HFFc6 (cell line): ENCODE data around the gene DOCK11. TPM values are rescaled to one million over a fixed set of nuclear protein-coding genes. Genes with fewer than 3 reads are reported as not detected.

Source experiments
- DNase-seq: peaks from one replicate; pipeline ENCODE4 v3.0.0-alpha.2; 2018
- H3K27ac Mint-ChIP-seq: 2 replicates; pipeline ENCODE4 v1.8.0; 2020; ENCODE audit warnings: mild to moderate bottlenecking, mixed read lengths
- H3K27me3 Mint-ChIP-seq: 2 replicates; pipeline ENCODE4 v1.8.0; 2021; ENCODE audit warnings: mild to moderate bottlenecking, moderate library complexity, mixed read lengths; ENCODE audit not compliant: insufficient read depth
- H3K36me3 Mint-ChIP-seq: 2 replicates; pipeline ENCODE4 v1.8.0; 2021; ENCODE audit warnings: low read depth, mixed read lengths
- H3K4me1 Mint-ChIP-seq: 2 replicates; pipeline ENCODE4 v1.8.0; 2020; ENCODE audit warnings: low read depth, mixed read lengths
- H3K4me3 Mint-ChIP-seq: 2 replicates; pipeline ENCODE4 v1.8.0; 2020; ENCODE audit warnings: mild to moderate bottlenecking, moderate library complexity, mixed read lengths
- H3K9me3 Mint-ChIP-seq: 2 replicates; pipeline ENCODE4 v1.8.0; 2020; ENCODE audit warnings: mild to moderate bottlenecking, mixed read lengths
- CTCF ChIP-seq: fragments of 200-600 bp; sonication (generic); IDR thresholded peaks from 2 replicates; pipeline ENCODE4 v1.5.0; 2021; ENCODE audit warnings: antibody characterized with exemption, mild to moderate bottlenecking
- total RNA-seq, 6 experiments: library from RNA; stranded (reverse); fragmentation: NEBNext Ultra II Directional; extraction: Animal tissue kit (Norgen Biotek cat#: 25700); gene quantifications; 2 replicates in 1 of 6; 3 replicates in 5 of 6; pipeline ENCODE4 v1.2.3, GENCODE V29; 2021

The DOCK11 gene
- total RNA-seq, 6 experiments from 2014 or later: 16.2 to 18.2 (median 17.7) TPM

- Mint-ChIP-seq H3K27me3 (no peaks in the 10 kb centered on the region; the same call in 1 of the 2 replicates), H3K4me1 (peaks cover 51% of the 10 kb centered on the region), H3K27ac (peak overlapping the region; percentile 94), H3K9me3 (no peaks in the 10 kb centered on the region), H3K36me3 (no peaks in the 10 kb centered on the region), H3K4me3 (peak overlapping the region; percentile 58)
- DNase-seq: peak; percentile 65
- TF ChIP-seq CTCF: no peak
These were observed 24.9 kb downstream of the DOCK11 start for GRCh38 chrX:118520216-118521206.

DNA sequence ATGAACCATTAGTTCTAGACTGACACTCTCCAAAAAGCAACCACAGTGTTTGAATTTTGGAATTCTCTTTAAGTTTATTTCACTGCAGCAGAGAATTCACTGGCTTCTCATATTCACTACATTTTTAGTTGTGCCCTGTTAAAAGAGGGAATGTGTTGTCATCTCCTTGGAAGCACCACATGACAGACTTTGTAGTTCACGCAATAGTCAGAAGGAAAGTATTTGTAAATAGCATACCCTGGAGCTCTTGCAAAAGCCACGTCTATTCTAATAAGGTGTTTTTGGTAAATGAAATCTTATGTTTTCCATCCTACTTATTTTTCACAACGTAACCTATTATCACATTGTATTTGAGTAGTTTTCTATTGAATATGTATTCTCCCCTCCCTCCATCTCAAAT, 25.8 kb downstream of the DOCK11 start:
- no peaks in the 10 kb centered on the region; the same call in 1 of the 2 replicates for H3K27me3 Mint-ChIP-seq
- H3K9me3 Mint-ChIP-seq: no peaks in the 10 kb centered on the region
- H3K4me1 Mint-ChIP-seq: peaks cover 58% of the 10 kb centered on the region
- no peak for TF ChIP-seq CTCF
- H3K4me3 Mint-ChIP-seq: peak overlapping the region; percentile 58; the same call in 1 of the 2 replicates
- H3K27ac Mint-ChIP-seq: peak overlapping the region; percentile 94
- peak; percentile 74 for DNase-seq
- no peaks in the 10 kb centered on the region for H3K36me3 Mint-ChIP-seq

GRCh38 chrX:118522230-118522926, 26.8 kb downstream of the DOCK11 start:
- no peak overlapping the region; the same call in 1 of the 2 replicates for H3K27ac Mint-ChIP-seq
- TF ChIP-seq CTCF: no peak
- no peaks in the 10 kb centered on the region for H3K36me3 Mint-ChIP-seq
- peaks cover 63% of the 10 kb centered on the region for H3K4me1 Mint-ChIP-seq
- no peaks in the 10 kb centered on the region for H3K27me3 Mint-ChIP-seq
- no peak for DNase-seq
- H3K4me3 Mint-ChIP-seq: no peak overlapping the region
- H3K9me3 Mint-ChIP-seq: no peaks in the 10 kb centered on the region

DNA sequence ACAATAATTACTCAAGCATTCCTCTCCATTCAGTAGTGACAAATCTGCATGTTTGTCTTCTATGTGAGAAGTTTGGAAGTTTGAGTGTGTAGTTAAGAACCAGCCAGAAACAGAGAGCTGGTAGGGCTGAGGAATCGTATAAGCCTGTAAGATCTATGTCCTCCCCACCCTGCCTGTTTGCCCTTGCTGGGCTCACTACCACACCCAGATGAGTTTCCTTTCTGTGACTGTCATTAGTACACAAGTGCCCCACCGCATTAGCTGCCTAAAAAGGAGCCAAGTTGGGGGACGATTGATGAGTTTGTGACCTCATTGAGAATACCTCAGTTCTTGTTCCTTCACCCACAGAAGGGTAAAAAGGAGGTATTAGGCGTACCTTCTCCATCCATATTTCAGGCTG, 28.3 kb downstream of the DOCK11 start:
- Mint-ChIP-seq H3K9me3 (no peaks in the 10 kb centered on the region), H3K27ac (no peak overlapping the region), H3K4me1 (peaks cover 63% of the 10 kb centered on the region), H3K27me3 (no peaks in the 10 kb centered on the region; the same call in 1 of the 2 replicates), H3K4me3 (no peak overlapping the region), H3K36me3 (no peaks in the 10 kb centered on the region)
- no peak for TF ChIP-seq CTCF
- DNase-seq: no peak

DNA sequence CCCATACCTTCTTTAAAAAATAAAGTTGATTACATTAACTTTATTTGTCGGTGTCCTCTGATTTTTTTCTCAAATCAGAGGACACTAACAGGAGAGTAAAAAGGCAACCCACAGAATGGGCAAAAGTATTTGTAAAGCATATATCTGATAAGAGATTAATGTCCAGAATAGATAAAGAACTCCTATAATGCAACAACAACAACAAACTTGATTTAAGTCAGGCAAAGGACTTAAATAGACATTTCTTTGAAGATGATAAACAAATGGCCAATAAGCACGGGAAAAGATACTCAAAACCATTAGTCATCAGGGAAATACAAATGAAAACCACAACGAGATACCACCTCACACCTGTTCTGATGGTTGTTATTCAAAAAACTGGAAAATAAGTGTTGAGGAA, 28.7 kb downstream of the DOCK11 start:
- H3K36me3 Mint-ChIP-seq: peaks cover 3% of the 10 kb centered on the region; the same call in 1 of the 2 replicates

More for the DNA sequence above, 28.7 kb downstream of the DOCK11 start:
- Mint-ChIP-seq H3K4me3 (no peak overlapping the region), H3K27ac (no peak overlapping the region), H3K4me1 (peaks cover 63% of the 10 kb centered on the region), H3K27me3 (no peaks in the 10 kb centered on the region; the same call in 1 of the 2 replicates), H3K9me3 (no peaks in the 10 kb centered on the region)
- no peak for DNase-seq
- TF ChIP-seq CTCF: no peak
